22Rv1 (cell line): ENCODE results near the gene RABGGTA.

Experiments used
- CTCF ChIP-seq: fragments of 450-650 bp; IDR thresholded peaks from 2 replicates; pipeline ENCODE4 v1.5.1; 2017; ENCODE audit warnings: mild to moderate bottlenecking
- ZFX ChIP-seq: fragments of 450-650 bp; IDR thresholded peaks from 2 replicates; pipeline ENCODE4 v1.6.1; 2017; ENCODE audit warnings: antibody characterized with exemption, borderline replicate concordance

- TF ChIP-seq CTCF: no peak
- no peak for TF ChIP-seq ZFX
Observed at GRCh38 chr14:24258548-24259265, 12.7 kb downstream of the RABGGTA start.
